NCI-H2107 treated with DMSO at 0.1 percent for 48 hours (cell line): ENCODE data around the gene AK9.
A peak's percentile ranks its signal among the peaks of the same experiment; 100 is the strongest.
"Not testable (repeated sequence)": the region's sequence is repeated elsewhere in the genome, so short reads cannot be mapped to it uniquely, and the experiment has no call there.

Source experiments
- DNase-seq: peaks from one replicate; lab custom pipeline; 2025; ENCODE audit not compliant: unreplicated experiment; lab: John Stamatoyannopoulos, UW

Gene AK9

DNA sequence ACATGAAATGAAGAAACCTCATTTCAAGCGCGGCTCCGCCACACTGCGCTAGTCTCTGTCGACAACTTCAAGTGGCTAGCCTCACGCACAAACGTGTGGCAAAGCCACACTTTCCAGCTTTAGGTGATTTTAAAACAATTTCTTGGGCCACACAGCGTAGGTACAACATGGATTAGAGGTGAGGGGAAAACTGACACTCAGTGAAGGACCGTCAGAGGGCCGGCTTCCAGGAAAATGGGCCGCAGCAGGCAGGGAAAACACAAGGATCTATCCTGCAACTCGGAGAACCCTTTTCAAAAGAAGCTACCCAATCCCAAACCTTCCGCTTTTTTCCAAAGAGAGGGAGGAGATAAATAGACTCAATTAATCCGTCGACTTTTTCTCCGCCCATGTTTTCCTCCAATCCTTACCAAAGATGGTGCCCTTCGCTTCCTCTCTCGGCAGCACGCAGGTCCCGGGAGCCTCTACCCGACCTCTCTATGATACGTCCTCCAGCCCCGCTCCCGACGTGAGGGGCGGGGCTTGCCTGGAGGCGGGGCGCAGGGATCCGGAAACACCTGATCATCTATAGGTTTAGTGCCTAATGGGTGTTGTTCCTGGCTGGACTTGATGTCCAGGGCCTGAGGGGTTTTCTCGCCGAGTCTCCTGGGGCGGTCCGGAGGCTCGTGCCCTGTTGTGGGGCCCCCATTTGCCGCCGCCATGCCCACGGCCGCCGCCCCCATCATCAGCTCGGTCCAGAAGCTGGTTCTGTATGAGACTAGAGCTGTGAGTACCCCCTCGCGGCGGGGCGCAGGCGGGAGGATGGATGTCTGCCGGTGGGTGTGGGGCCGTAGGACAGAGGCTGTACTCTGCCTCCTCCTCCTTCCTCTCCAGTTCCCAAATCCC is at the start of gene AK9, which contains the start of gene FIG4:
Gene AK9 (minus strand): TSS at position 466 of the 885 bp plus-strand sequence. CDS start 15,457 bp downstream, outside the sequence.
Gene FIG4 (plus strand): TSS at position 560 of the 885 bp plus-strand sequence. CDS start 140 bp downstream, at position 700.
- peak; percentile 96 for DNase-seq

DNA sequence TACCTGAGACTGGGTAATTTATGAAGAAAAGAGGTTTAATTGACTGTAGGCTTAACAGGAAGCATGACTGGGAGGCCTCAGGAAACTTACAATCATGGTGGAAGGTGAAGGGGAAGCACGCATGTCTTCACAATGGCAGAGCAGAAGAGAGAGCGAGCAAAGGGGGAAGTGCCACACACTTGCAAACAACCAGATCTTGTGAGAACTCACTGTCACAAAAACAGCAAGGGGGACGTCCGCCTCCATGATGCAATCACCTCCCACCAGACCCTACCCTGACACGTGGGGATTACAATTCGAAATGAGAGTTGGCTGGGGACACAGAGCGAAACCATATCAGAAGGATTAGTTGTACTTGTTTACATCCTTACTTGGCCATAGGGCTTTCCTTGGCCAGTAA is 49.8 kb upstream of the AK9 start:
- no peak for DNase-seq

DNA sequence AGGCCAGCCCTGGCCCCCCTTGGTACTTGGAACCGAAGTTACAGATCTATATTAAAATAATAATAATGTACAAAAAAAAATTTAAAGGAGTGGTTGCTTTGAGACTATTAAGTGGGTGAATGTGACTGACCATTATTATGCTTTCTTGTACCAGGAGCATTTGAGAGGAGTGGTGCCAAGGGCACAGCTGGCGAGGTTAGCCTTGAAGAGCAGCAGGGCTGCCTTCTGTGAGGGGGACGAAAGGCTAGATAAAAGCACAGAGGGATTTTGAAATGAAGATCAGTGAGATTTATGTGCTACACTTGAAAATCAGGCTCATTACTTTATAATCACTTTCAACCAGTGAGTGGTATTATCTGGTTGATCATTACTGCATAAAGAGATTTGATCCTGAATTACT is 48.7 kb upstream of the AK9 start:
- DNase-seq: no peak

DNA sequence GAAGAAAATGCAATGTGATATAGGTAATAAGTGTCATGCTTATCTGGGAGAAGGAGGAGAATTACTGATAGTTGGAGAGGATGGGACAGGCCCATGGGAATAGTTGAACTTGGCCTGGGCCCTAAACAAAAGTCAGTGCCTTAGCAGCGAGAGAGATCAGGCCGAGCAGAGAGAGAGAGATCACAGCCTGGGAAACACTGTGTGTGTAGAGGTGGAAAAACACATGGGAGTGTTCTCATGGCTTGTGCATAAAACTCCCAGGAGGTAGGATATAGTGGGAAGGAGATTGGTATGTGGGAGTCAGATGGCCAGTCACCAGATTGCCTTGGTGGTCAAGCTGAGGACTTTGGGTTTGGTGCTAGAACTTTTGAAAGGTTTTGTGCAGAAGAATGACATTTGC is 47.7 kb upstream of the AK9 start:
- no peak for DNase-seq

DNA sequence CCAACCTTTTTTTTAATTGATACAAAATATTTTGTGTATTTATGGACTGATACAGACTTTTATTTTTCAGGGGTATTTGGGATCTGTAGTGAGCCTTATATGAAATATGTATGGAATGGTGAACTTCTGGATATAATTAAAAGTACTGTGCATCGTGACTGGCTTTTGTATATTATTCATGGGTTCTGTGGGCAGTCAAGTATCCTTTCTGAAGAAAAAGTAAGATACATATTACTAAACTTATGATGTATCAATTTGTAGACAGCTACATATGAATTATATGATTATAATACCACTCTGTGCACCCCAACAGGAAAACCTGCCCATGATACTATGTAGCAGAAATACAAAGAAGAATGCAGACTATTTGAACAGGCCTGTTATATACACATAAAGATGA is 47.3 kb upstream of the AK9 start:
- DNase-seq: no peak

DNA sequence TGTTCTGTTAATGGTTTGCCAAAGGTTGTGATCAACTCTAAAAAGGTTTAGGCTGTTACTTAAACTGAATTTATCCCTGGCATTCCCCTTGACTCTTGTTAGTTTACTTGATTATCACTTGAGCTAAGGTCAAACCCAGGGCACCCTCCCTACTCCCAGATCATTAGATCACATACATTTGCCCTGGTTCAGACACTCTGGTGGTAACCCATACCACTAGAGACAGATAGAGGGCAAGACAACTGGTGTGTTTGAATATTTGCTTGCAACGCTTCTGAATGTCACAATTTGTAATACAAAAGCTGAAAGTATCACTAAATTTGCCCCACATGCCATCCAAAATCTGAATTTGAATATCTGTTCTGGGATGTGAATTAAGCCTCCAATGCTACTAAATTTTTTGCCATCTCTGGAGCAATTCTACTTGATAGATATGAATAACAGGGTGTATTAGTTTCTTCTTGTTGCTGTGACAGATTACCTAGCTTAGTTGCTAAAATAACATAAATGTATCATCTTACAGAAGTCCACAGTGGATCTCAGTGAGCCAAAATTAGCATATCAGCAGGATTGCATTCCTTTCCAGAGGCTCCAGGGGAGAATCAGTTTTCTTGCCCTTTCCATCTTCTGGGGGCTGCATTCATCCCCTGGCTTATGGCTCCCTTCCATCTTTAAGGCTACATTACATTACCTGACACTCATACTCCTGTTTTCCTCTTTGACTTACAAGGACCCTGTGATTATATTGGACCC is 45.4 kb upstream of the AK9 start:
- DNase-seq: no peak

DNA sequence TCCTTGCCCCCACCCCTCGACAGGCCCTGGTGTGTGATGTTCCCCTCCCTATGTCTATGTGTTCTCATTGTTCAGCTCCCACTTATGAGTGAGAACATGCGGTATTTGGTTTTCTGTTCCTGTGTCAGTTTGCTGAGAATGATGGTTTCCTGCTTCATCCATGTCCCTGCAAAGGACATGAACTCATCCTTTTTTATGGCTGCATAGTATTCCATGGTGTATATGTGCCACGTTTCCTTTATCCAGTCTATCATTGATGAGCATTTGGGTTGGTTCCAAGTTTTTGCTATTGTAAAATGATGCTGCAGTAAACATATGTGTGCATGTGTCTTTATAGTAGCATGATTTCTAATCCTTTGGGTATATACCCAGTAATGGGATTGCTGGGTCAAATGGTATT is 34.2 kb upstream of the AK9 start:
- DNase-seq: not testable (repeated sequence)

DNA sequence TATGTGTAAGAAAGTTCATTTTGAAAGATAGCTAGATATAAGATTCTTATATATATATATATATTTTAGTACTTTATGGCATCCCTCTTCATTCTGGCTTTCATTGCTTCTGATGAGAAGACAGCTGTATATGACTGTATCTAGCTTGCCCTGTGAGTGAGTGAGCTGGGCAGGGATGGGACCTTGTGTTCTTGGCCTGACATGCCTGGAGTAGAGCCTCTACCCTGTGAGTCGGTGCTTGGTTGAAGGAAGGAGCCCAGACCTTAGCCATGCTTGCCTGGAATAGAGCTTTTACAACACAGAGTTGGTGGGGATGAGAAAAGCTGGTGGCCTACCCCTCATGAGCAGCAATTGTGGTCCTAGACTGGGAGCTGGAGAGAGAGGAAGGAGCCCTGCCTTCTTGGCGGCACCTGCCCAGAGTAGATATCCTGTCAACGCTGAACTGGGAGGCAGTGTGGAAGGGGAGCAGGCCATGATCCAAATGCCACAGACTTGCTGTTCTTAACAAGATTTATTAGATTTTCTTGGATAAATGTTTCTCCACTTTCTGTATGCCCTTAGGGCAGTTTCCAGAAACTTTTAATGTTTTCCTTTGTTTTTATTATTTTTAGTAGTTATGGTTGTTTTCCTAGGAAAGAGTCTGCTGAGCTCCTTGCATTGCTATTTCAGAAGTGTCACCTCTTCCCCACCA is 31.7 kb upstream of the AK9 start:
- DNase-seq: no peak

DNA sequence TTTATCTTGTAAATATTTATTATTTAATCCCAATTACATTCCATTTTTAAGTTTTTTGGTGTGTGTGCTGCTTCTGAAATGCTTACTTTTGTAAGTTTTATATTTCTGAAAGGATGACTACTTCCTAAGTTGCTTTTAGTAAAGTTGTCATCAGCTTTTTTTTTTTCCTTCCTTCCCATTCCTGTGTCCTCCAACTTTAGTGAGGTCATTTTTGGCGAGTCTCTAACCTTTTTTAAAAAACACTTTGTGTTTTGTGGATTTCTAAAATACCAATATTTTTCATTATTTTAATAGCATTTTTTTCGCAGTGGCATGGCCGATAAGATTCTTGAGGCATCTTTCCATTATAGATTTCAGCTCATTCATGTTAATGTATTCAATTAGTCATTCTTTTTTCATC is 31.0 kb upstream of the AK9 start:
- DNase-seq: no peak

DNA sequence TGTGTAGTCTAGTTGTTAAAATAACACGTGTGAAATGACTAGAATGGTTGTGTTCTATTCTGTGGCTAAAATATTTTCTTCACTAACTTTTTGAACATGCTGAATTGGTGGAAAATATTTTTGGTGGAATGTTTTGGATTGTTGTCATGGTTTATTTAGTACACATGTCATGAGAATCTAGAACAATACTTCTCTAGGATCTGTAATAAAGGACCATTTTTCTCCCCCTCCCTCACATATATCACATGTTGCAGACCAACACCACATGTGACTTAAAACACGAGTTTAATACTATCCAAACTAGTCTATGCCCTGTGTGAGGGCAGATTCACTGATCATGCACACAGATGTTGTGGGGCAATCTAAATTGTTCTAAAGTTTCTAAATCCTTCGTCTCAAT is 29.3 kb upstream of the AK9 start:
- DNase-seq: no peak

DNA sequence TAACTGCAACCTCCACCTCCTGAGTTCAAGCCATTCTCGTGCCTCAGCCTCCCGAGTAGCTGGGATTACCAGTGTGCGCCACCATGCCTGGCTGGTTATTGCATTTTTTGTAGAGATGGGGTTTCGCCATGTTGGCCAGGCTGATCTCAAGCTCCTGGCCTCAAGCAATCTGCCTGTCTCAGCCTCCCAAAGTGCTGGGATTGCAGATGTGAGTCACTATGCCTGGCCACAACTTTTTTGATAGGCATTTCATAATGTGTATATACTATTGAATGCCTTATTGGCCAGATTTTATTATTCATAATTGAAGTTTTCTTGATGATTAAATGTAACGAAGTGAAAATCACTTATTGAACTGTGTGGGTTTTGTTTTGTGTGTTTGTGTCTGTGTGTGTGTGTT is 28.0 kb upstream of the AK9 start:
- DNase-seq: no peak

DNA sequence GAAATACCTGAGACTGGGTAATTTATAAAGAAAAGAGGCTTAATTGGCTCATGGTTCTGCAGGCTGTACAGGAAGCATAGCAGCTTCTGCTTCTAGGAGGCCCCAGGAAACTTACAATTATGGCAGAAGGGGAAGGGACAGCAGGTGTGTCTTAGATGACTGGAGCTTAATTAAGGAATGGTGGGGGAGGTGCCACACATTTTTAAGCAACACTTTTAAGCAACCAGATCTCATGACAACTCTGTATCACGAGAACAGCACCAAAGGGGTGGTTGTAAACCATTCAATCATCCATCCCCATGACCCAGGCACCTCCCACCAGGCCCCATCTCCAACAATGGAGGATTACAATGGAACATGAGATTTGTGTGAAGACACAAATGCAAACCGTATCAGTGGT is 27.0 kb upstream of the AK9 start:
- DNase-seq: no peak

DNA sequence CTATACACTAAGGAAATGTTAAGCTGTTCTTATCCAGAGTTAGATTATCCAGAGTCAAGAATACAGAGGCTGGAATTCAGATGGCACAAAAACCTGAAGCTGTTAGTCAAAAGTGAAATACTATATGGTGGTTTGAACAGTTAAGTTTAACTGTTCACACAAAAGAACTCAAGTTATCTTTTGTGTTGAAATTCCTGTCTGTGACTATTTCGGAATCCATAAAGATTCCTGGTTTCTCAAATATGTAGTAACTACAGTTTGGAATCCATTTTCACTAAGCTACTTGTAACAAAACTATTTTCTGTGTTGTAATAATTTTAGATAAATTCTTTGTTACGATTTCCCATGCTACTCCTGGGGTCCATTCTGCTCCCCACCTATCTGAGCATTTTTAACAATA is 24.6 kb upstream of the AK9 start:
- DNase-seq: no peak

DNA sequence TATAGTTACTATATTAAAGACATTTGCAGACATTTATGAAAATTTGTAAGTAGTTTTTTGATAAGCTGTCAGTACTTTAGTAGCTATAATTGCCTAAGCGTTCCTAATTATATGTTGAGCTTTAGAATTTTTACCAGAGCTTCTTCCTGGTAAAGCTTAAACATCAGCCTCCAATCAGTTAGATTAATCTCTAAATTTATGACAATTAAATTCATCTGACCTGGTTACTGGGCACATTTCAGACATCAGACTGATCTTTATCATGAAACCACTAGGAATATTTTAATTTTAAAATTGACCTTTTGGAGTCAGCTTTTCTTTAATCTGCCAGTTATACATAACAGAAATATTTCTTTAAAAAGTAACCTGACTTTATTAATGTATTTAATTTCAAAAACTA is 23.6 kb upstream of the AK9 start:
- DNase-seq: no peak

DNA sequence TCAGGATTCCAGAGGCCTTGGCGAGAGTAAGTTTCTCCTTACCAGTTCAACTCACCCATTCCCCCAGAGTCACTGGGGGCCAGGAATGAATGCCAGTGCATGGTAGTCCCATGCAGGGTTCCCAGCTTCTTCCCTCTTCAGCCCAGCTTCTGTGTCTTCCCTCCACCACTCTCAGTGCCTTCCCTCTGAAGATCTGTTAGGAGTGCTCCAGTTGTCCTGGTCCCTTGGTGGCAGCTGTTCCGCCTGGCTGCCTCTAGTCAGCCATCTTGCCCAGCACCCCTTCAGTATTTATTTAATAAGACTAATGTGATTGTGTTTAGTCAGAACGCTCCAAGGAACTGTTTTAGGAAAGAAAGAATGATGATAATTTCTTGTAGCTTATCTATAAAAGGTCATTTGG is 23.2 kb upstream of the AK9 start:
- DNase-seq: no peak

DNA sequence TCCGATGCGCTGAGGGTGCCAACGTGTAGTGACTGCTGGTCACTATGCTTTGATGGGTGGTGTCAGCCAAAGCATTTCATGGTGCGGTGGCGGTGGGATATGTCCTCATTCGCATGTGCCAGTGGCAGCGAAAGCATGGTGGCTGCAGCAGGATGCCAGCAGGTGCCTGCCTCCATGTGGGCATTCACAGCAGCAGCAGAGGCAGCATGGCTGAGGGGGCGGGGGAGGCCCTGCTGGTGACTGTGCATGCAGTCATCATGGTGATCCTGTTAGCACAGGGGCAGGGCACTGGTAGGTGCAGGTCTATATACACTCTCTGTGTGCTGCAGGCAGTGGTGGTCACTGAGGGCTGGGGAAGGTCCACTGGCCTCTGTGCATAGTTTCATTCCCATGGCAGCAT is 22.1 kb upstream of the AK9 start:
- DNase-seq: no peak

DNA sequence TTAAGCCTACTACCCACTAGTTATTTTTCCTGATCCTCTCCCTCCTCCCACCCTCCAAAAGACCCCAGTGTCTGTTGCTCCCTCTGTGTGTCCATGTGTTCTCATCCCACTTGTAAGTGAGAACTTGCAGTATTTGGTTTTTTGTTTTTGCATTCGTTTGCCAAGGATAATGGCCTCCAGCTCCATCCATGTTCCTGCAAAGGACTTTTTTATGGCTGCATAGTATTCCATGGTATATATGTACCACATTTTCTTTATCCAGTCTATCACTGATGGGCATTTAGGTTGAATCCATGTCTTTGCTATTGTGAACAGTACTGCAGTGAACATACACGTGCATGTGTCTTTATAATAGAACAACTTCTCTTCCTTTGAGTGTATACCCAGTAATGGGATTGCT is 17.1 kb upstream of the AK9 start:
- not testable (repeated sequence) for DNase-seq

DNA sequence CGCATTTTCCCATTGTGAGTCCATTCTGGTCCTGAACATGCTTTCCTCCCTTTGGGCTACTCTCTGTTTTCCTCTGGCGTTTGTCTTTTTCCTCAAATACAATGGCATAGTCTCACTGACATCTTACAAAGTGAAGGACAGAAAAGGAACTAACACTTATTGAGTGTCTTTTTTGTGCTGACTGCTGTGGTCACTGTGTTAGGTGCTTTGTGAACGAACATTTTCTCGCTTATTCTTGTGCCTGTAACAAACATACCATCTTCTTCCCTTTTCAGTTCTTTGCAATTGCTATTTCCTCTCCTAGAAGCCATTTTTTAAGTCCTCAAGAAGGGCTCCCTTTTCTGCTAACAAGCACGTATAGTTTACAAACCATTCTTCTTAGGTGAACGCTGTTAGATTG is 15.5 kb upstream of the AK9 start:
- no peak for DNase-seq

DNA sequence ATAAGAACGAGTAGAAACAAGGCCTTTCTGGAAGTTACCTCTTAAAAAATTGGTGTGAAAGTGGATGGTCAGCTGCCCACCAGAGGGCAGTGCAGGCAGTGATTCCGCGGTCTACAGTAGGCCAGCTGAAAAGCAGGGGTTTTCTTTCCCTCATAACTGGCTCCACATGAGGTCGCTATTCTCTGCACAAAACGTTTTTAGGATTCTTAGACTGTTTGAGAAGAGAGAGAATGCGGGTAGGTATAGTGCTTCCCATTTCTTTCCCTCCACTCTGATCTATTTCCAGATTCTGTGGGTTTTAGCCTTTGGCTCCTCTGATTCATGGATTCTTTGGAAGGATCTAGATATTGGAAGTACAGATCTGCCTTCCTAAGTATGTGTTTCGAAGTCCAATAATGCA is 14.3 kb upstream of the AK9 start:
- peak; percentile 93 for DNase-seq

DNA sequence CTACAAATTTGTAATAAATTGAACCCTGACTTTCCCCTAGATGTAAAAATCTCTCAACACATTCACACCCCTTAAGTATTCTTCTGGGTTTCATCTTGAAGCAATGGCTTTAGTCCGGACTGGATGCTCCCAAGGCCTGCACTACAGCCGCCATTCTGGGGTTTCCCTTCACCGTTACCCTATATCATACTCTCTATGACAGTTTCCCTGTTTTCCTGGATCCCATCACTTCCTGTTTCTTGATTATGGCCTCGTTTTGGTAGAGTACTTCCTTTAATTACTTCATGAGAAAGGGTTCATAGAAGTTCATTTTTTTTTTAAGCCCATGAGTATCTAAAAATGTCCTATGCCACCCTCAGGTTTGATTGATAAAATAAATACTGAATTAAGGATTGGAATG is 11.8 kb upstream of the AK9 start:
- DNase-seq: no peak

DNA sequence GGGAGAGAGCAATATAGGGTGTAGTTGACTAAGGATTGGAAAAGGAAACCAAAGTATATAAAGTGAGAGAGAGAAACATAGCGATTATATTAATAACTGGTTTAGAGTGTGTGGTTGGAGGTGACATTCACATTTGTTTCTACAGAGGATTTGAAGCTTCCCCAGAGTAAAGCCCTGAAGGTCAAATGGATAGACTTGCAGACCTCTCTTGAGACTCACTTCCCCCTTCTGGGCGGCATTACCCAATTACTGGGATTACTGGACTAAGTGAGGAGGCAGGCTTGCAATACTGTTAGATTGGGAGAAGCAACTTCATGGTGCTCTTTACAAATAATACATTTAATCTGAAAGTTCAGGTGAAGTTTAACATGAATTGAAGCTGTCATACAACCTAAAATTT is 10.8 kb upstream of the AK9 start:
- DNase-seq: no peak

DNA sequence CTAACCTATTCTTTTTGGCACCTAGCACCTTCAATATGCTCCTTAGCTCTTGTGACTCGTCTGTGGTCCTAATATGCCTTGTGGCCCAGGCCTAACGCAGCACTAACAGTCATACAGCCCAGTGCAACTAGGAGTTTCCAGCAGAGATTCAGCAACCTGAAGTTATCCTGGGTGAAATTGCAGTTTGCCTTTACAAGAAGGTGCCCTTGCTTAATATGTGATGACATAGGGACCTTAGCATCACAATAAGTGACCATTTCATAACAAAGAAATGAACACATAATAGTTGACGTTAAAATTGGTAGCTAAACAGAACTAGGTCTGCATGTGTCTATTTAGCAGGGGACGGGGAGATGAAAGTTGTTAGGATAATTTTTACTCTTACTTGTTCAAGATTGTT is 10.2 kb upstream of the AK9 start:
- no peak for DNase-seq
